Common myeloid progenitor, CD34-positive (primary cell): ENCODE data around the gene STT3B.

Experiments used
- CTCF ChIA-PET: fragments of 350-600 bp; sonication (Branson Sonifier 250); formaldehyde crosslinking; loops from one replicate; lab custom pipeline; 2021; ENCODE audit warnings: antibody characterized with exemption; lab: Charles Lee
- POLR2A ChIA-PET: fragments of 350-600 bp; sonication (Branson Sonifier 250); formaldehyde crosslinking; loops from one replicate; lab custom pipeline; 2021; ENCODE audit warnings: antibody characterized with exemption; lab: Charles Lee
- DNase-seq, 3 donors: peaks; one replicate each; pipeline versions ENCODE4 v3.0.0 to v3.0.0-alpha.2; 2013
- H3K27ac ChIP-seq, 2 experiments: 1 replicate in 1 of 2; 2 replicates in 1 of 2; pipeline ENCODE4 v1.7.0; 2013; ENCODE audit warnings: inconsistent platforms in 2 of 2, low read length in 2 of 2, mild to moderate bottlenecking in 2 of 2, low read depth in 1 of 2, moderate library complexity in 1 of 2; ENCODE audit not compliant: severe bottlenecking in 2 of 2, insufficient read depth in 1 of 2, poor library complexity in 1 of 2
- H3K27me3 ChIP-seq, 5 experiments: replicated peaks in 2 of 5; 1 replicate in 3 of 5; 2 replicates in 2 of 5; pipeline versions ENCODE4 v1.6.1 to v1.7.0; 2013; ENCODE audit warnings: low read length in 4 of 5, mild to moderate bottlenecking in 2 of 5, moderate library complexity in 2 of 5, inconsistent platforms in 1 of 5; ENCODE audit not compliant: insufficient read depth in 5 of 5, control insufficient read depth in 4 of 5
- H3K36me3 ChIP-seq, 4 experiments: 1 replicate in 2 of 4; 2 replicates in 2 of 4; pipeline versions ENCODE4 v1.6.1 to v1.7.0; 2013; ENCODE audit warnings: low read length in 3 of 4, control low read depth in 1 of 4, mild to moderate bottlenecking in 1 of 4; ENCODE audit not compliant: control insufficient read depth in 4 of 4, insufficient read depth in 4 of 4
- H3K4me1 ChIP-seq, 4 experiments: 1 replicate in 3 of 4; 2 replicates in 1 of 4; pipeline versions ENCODE4 v1.6.1 to v1.7.1; 2013; ENCODE audit warnings: low read length in 3 of 4, mild to moderate bottlenecking in 3 of 4, control low read depth in 1 of 4, inconsistent platforms in 1 of 4, moderate library complexity in 1 of 4; ENCODE audit not compliant: control insufficient read depth in 4 of 4, insufficient read depth in 4 of 4; ENCODE audit errors: control extremely low read depth in 1 of 4
- H3K4me3 ChIP-seq, 7 experiments: 1 replicate in 4 of 7; 2 replicates in 3 of 7; pipeline versions ENCODE4 v1.5.1 to v1.7.0; 2013; ENCODE audit warnings: mild to moderate bottlenecking in 7 of 7, low read length in 6 of 7, moderate library complexity in 6 of 7, inconsistent platforms in 2 of 7, low read depth in 2 of 7, control low read depth in 1 of 7; ENCODE audit not compliant: insufficient read depth in 4 of 7, control insufficient read depth in 1 of 7; ENCODE audit errors: extremely low read depth in 1 of 7
- H3K9me3 ChIP-seq, 5 experiments: 1 replicate in 4 of 5; 2 replicates in 1 of 5; pipeline versions ENCODE4 v1.6.1 to v1.7.1; 2013; ENCODE audit warnings: low read length in 4 of 5, mild to moderate bottlenecking in 2 of 5, inconsistent platforms in 1 of 5, low read depth in 1 of 5, moderate library complexity in 1 of 5; ENCODE audit not compliant: control insufficient read depth in 4 of 5, insufficient read depth in 2 of 5; ENCODE audit errors: control extremely low read depth in 1 of 5
- WGBS: methylation state at CpG from one replicate; pipeline ENCODE4 v1.1.5; 2013; ENCODE audit not compliant: insufficient coverage; 5-methylcytosine and 5-hydroxymethylcytosine counted together

Gene STT3B

GRCh38 chr3:31491660-31492059, 41.1 kb upstream of the STT3B start:
- no peaks in the 10 kb centered on the region for H3K27me3 ChIP-seq
- DNase-seq: peak in 1 of 3 donors; percentile 44
- H3K27ac ChIP-seq: no peak overlapping the region
- ChIA-PET CTCF (no interaction called here), POLR2A (no interaction called here)
- H3K4me3 ChIP-seq: no peak overlapping the region
- H3K36me3 ChIP-seq: no peaks in the 10 kb centered on the region
- WGBS: 88% methylated on average over 1 of the region's 6 CpGs
- H3K9me3 ChIP-seq: peaks cover 0 to 15% (median 0%) of the 10 kb centered on the region in 5 experiments
- no peaks in the 10 kb centered on the region for H3K4me1 ChIP-seq

GRCh38 chr3:31493149-31493548, 39.6 kb upstream of the STT3B start:
- H3K4me3 ChIP-seq: no peak overlapping the region
- no peak overlapping the region for H3K27ac ChIP-seq
- peaks cover 0 to 15% (median 0%) of the 10 kb centered on the region in 5 experiments for H3K9me3 ChIP-seq
- no peak for DNase-seq
- no peaks in the 10 kb centered on the region for H3K36me3 ChIP-seq
- ChIA-PET CTCF (no interaction called here), POLR2A (no interaction called here)
- no peaks in the 10 kb centered on the region for H3K27me3 ChIP-seq
- H3K4me1 ChIP-seq: no peaks in the 10 kb centered on the region

GRCh38 chr3:31495971-31496665, 36.6 kb upstream of the STT3B start:
- 100% methylated on average over 6 of the region's 9 CpGs for WGBS
- Histone ChIP-seq H3K9me3 (peaks cover 0 to 12% (median 0%) of the 10 kb centered on the region in 5 experiments), H3K27me3 (no peaks in the 10 kb centered on the region), H3K36me3 (no peaks in the 10 kb centered on the region), H3K4me1 (no peaks in the 10 kb centered on the region), H3K4me3 (no peak overlapping the region), H3K27ac (no peak overlapping the region)
- no peak for DNase-seq
- POLR2A ChIA-PET: no interaction called here
- CTCF ChIA-PET: interaction anchor here (0.7 to 1.7 kb wide), 3 partner anchors 9 to 37 kb away, joined by 3 to 4 read pairs (median 3); no protein-coding TSS in a partner anchor

GRCh38 chr3:31498791-31499190, 33.9 kb upstream of the STT3B start:
- Histone ChIP-seq H3K27ac (no peak overlapping the region), H3K4me1 (no peaks in the 10 kb centered on the region), H3K4me3 (no peak overlapping the region), H3K27me3 (no peaks in the 10 kb centered on the region), H3K9me3 (no peaks in the 10 kb centered on the region), H3K36me3 (no peaks in the 10 kb centered on the region)
- no peak for DNase-seq
- WGBS: 90% methylated on average over 3 of the region's 5 CpGs
- ChIA-PET POLR2A (no interaction called here), CTCF (no interaction called here)

- H3K27me3 ChIP-seq: no peaks in the 10 kb centered on the region
- no peaks in the 10 kb centered on the region for H3K36me3 ChIP-seq
- WGBS: 100% methylated on average over 3 of the region's 3 CpGs
- no peaks in the 10 kb centered on the region for H3K4me1 ChIP-seq
- H3K4me3 ChIP-seq: no peak overlapping the region
- H3K9me3 ChIP-seq: no peaks in the 10 kb centered on the region
- no peak overlapping the region for H3K27ac ChIP-seq
- DNase-seq: no peak
- ChIA-PET CTCF (no interaction called here), POLR2A (no interaction called here)
Observed at GRCh38 chr3:31499281-31499680, 33.4 kb upstream of the STT3B start.

- WGBS: no CpG with 5 or more reads among the region's 3 CpGs
- no peak overlapping the region for H3K4me3 ChIP-seq
- H3K4me1 ChIP-seq: peaks cover 3 to 20% (median 10%) of the 10 kb centered on the region in 4 experiments
- POLR2A ChIA-PET: no interaction called here
- CTCF ChIA-PET: interaction anchor here (1.2 kb wide), 1 partner anchor 21 kb away, joined by 3 read pairs; no protein-coding TSS in a partner anchor
- no peaks in the 10 kb centered on the region for H3K9me3 ChIP-seq
- no peaks in the 10 kb centered on the region for H3K27me3 ChIP-seq
- no peak overlapping the region for H3K27ac ChIP-seq
- no peak for DNase-seq
- H3K36me3 ChIP-seq: no peaks in the 10 kb centered on the region
Observed at GRCh38 chr3:31502803-31503221, 29.9 kb upstream of the STT3B start.

GRCh38 chr3:31503456-31503855, 29.3 kb upstream of the STT3B start:
- CTCF ChIA-PET: interaction anchor here (0.8 to 1.2 kb wide), 2 partner anchors 12 to 21 kb away, joined by 3 to 4 read pairs; no protein-coding TSS in a partner anchor
- no peaks in the 10 kb centered on the region for H3K9me3 ChIP-seq
- H3K27ac ChIP-seq: no peak overlapping the region
- no peaks in the 10 kb centered on the region for H3K27me3 ChIP-seq
- 95% methylated on average over 2 of the region's 4 CpGs for WGBS
- H3K4me1 ChIP-seq: peaks cover 3 to 26% (median 10%) of the 10 kb centered on the region in 4 experiments
- POLR2A ChIA-PET: interaction anchor here (0.6 kb wide), 1 partner anchor 1265 kb away, joined by 3 read pairs; no protein-coding TSS in a partner anchor
- DNase-seq: no peak
- no peak overlapping the region for H3K4me3 ChIP-seq
- H3K36me3 ChIP-seq: no peaks in the 10 kb centered on the region
